ENCODE results near the gene UPP2.

DNA sequence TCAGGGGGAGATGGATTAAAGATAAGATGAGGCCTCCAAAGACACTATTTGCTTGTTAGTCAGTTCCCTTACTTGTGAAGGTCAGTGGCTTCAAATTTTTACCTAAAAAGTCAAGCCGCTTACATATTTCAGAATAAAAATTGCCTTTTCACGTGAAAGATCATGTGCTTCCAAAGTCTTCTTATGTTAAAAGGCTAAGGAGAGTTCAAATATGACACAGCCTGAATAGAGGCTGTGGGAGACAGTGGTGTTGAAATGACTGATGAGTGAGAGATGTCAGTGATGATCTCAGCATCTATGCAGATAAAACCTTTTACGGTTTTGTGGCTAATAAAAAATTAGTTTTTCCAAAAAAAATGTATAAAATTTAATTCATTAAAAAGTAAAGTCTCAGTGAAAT, 40.5 kb downstream of the UPP2 start:
- TF ChIP-seq, protein P1, sequence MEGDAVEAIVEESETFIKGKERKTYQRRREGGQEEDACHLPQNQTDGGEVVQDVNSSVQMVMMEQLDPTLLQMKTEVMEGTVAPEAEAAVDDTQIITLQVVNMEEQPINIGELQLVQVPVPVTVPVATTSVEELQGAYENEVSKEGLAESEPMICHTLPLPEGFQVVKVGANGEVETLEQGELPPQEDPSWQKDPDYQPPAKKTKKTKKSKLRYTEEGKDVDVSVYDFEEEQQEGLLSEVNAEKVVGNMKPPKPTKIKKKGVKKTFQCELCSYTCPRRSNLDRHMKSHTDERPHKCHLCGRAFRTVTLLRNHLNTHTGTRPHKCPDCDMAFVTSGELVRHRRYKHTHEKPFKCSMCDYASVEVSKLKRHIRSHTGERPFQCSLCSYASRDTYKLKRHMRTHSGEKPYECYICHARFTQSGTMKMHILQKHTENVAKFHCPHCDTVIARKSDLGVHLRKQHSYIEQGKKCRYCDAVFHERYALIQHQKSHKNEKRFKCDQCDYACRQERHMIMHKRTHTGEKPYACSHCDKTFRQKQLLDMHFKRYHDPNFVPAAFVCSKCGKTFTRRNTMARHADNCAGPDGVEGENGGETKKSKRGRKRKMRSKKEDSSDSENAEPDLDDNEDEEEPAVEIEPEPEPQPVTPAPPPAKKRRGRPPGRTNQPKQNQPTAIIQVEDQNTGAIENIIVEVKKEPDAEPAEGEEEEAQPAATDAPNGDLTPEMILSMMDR (IDR thresholded peaks at IDR 0.05) = no peak
- TF ChIP-seq RELA (CRISPR knock-in tag; IDR thresholded peaks at IDR 0.05; ENCODE audit: borderline replicate concordance) (no peak), ETV6 (CRISPR knock-in tag; IDR thresholded peaks at IDR 0.05) (no peak), JUN (CRISPR knock-in tag; IDR thresholded peaks at IDR 0.05) (no peak), CREM (CRISPR knock-in tag; IDR thresholded peaks at IDR 0.05) (no peak), CBFB (CRISPR knock-in tag; IDR thresholded peaks at IDR 0.05; ENCODE audit: low read depth) (no peak), ATF1 (CRISPR knock-in tag; IDR thresholded peaks at IDR 0.05) (no peak), FOXK1 (CRISPR knock-in tag; IDR thresholded peaks at IDR 0.05) (no peak), NFE2L1 (CRISPR knock-in tag; IDR thresholded peaks at IDR 0.05) (no peak), CREB1 (CRISPR knock-in tag; IDR thresholded peaks at IDR 0.05) (no peak)
- TF ChIP-seq, protein P2, sequence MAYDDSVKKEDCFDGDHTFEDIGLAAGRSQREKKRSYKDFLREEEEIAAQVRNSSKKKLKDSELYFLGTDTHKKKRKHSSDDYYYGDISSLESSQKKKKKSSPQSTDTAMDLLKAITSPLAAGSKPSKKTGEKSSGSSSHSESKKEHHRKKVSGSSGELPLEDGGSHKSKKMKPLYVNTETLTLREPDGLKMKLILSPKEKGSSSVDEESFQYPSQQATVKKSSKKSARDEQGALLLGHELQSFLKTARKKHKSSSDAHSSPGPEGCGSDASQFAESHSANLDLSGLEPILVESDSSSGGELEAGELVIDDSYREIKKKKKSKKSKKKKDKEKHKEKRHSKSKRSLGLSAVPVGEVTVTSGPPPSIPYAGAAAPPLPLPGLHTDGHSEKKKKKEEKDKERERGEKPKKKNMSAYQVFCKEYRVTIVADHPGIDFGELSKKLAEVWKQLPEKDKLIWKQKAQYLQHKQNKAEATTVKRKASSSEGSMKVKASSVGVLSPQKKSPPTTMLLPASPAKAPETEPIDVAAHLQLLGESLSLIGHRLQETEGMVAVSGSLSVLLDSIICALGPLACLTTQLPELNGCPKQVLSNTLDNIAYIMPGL (CRISPR knock-in tag; IDR thresholded peaks at IDR 0.05) = no peak
- TF ChIP-seq, protein P3, sequence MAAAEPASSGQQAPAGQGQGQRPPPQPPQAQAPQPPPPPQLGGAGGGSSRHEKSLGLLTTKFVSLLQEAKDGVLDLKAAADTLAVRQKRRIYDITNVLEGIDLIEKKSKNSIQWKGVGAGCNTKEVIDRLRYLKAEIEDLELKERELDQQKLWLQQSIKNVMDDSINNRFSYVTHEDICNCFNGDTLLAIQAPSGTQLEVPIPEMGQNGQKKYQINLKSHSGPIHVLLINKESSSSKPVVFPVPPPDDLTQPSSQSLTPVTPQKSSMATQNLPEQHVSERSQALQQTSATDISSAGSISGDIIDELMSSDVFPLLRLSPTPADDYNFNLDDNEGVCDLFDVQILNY (CRISPR knock-in tag; IDR thresholded peaks at IDR 0.05) = no peak
- TF ChIP-seq, protein P4, sequence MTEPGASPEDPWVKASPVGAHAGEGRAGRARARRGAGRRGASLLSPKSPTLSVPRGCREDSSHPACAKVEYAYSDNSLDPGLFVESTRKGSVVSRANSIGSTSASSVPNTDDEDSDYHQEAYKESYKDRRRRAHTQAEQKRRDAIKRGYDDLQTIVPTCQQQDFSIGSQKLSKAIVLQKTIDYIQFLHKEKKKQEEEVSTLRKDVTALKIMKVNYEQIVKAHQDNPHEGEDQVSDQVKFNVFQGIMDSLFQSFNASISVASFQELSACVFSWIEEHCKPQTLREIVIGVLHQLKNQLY (CRISPR knock-in tag; IDR thresholded peaks at IDR 0.05) = no peak

All from WTC11 (cell line).